GM12872 (cell line): ENCODE measurements around the gene CFAP20DC.

Experiments used
- CTCF ChIP-seq: IDR thresholded peaks from 3 replicates; pipeline ENCODE4 v1.5.1; 2011; ENCODE audit warnings: low read depth, mild to moderate bottlenecking, low read length, moderate library complexity; ENCODE audit not compliant: insufficient read depth

Gene CFAP20DC

GRCh38 chr3:58989163-58989562, 60.7 kb downstream of the CFAP20DC start:
- no peak for TF ChIP-seq CTCF

- TF ChIP-seq CTCF, result no peak
Measured at GRCh38 chr3:58988041-58988440, 61.8 kb downstream of the CFAP20DC start.

GRCh38 chr3:58986654-58987053, 63.2 kb downstream of the CFAP20DC start:
- TF ChIP-seq CTCF, result no peak

- no peak for TF ChIP-seq CTCF
Measured at GRCh38 chr3:58979840-58980239, 70.0 kb downstream of the CFAP20DC start.

- no peak for TF ChIP-seq CTCF
Measured at GRCh38 chr3:58973796-58974195, 76.0 kb downstream of the CFAP20DC start.

- TF ChIP-seq CTCF, result no peak
Measured at GRCh38 chr3:58965865-58966264, 84.0 kb downstream of the CFAP20DC start.

GRCh38 chr3:58963928-58964503, 85.8 kb downstream of the CFAP20DC start:
- no peak for TF ChIP-seq CTCF
